Left lung (tissue), 10 donors: ENCODE measurements around the gene MAN2B2. TPM values are rescaled to one million over a fixed set of nuclear protein-coding genes. Genes with fewer than 3 reads are reported as not detected.
A peak's percentile ranks its signal among the peaks of the same experiment; 100 is the strongest.

Source experiments
- ATAC-seq: fragments of 200-7000 bp; cut with Tn5 transposase; one replicate; pipeline ENCODE4 v1.9.1; 2020; ENCODE audit warnings: moderate library complexity
- DNase-seq, 4 donors: peaks; one replicate each; pipeline ENCODE4 v3.0.0-alpha.2; 2013 to 2020
- H3K27ac ChIP-seq, 2 donors: fragments of 200-600 bp; sonication (generic) in 1 of 2; one replicate each; pipeline versions ENCODE4 v1.5.0 to v1.8.0; 2020 to 2021
- H3K27me3 ChIP-seq, 2 donors: fragments of 200-600 bp; sonication (generic) in 1 of 2; one replicate each; pipeline versions ENCODE4 v1.5.0 to v1.8.0; 2020 to 2021
- H3K36me3 ChIP-seq, 2 donors: fragments of 200-600 bp; sonication (generic) in 1 of 2; one replicate each; pipeline versions ENCODE4 v1.5.0 to v1.8.0; 2020 to 2021
- H3K4me1 ChIP-seq, 2 donors: fragments of 200-600 bp; one replicate each; pipeline ENCODE4 v1.8.0; 2021
- H3K4me3 ChIP-seq, 2 donors: fragments of 200-600 bp; sonication (generic) in 1 of 2; one replicate each; pipeline versions ENCODE4 v1.5.0 to v1.8.0; 2020 to 2021; ENCODE audit warnings: mild to moderate bottlenecking in 1 of 2
- H3K9me3 ChIP-seq, 2 donors: fragments of 200-600 bp; sonication (generic) in 1 of 2; one replicate each; pipeline versions ENCODE4 v1.5.0 to v1.8.0; 2020 to 2021
- CTCF ChIP-seq, 2 donors: fragments of 200-600 bp; sonication (generic) in 1 of 2; IDR thresholded peaks; one replicate each; pipeline versions ENCODE4 v1.5.0 to v1.8.0; 2021; ENCODE audit warnings: antibody characterized with exemption in 2 of 2
- intact Hi-C, 2 donors: fragments of 100-400 bp; cut with DNase I; formaldehyde crosslinking; loops; one replicate each; pipeline versions ENCODE4 v1.11.2 to v1.14.2; 2022
- polyA plus RNA-seq, 6 donors: library from polyadenylated mRNA; unstranded; fragments of 120-200 nt; gene quantifications; one replicate each; pipeline ENCODE4 v1.2.1, GENCODE V29; 2013; ENCODE audit not compliant: insufficient read length in 6 of 6
- total RNA-seq, 2 donors: library from RNA; stranded (reverse); fragmentation: NEBNext Ultra II Directional; extraction: Animal tissue kit (Norgen Biotek cat#: 25700); gene quantifications; one replicate each; pipeline ENCODE4 v1.2.1, GENCODE V29; 2021
- donor health status: DM: no; HTN: yes; CAD: no.
- donor health status: DM: no; HTN: no; CAD: no.

Gene MAN2B2
- total and polyA plus RNA-seq, 8 donors, result 14.2 to 38.3 (median 16.4) TPM

- no peak for TF ChIP-seq CTCF (IDR thresholded peaks at IDR 0.05)
- DNase-seq (peak in 1 of 4 donors; percentile 5), ATAC-seq (no peak)
- intact Hi-C loops, result no loop called here
- Histone ChIP-seq H3K27ac (no peak overlapping the region), H3K27me3 (peaks cover 7 to 33% of the 10 kb centered on the region in 2 donors), H3K36me3 (no peaks in the 10 kb centered on the region), H3K4me1 (peaks cover 0 to 10% of the 10 kb centered on the region in 2 donors), H3K9me3 (no peaks in the 10 kb centered on the region), H3K4me3 (no peak overlapping the region)
These were observed 80.9 kb downstream of the MAN2B2 start for GRCh38 chr4:6655924-6656323.

GRCh38 chr4:6657242-6658208 is 82.5 kb downstream of the MAN2B2 start:
- no peak overlapping the region for H3K27ac ChIP-seq
- H3K4me3 ChIP-seq, result no peak overlapping the region
- no peaks in the 10 kb centered on the region for H3K36me3 ChIP-seq
- no peak for ATAC-seq
- H3K27me3 ChIP-seq, result peaks cover 7 to 37% of the 10 kb centered on the region in 2 donors
- intact Hi-C loops, result no loop called here
- TF ChIP-seq CTCF (IDR thresholded peaks at IDR 0.05), result no peak
- peak in 2 of 4 donors; percentile 26 to 70 for DNase-seq
- H3K4me1 ChIP-seq, result peaks cover 0 to 10% of the 10 kb centered on the region in 2 donors
- H3K9me3 ChIP-seq, result no peaks in the 10 kb centered on the region

GRCh38 chr4:6658209-6658595 is 83.2 kb downstream of the MAN2B2 start:
- H3K27ac ChIP-seq, result no peak overlapping the region
- intact Hi-C loops, result no loop called here
- H3K4me3 ChIP-seq, result peak overlapping the region in 1 of 2 donors; percentile 30

GRCh38 chr4:6658597-6659075 is 83.6 kb downstream of the MAN2B2 start:
- Histone ChIP-seq H3K36me3 (no peaks in the 10 kb centered on the region), H3K4me3 (peak overlapping the region; percentile 10 to 30), H3K27ac (peak overlapping the region in 1 of 2 donors; percentile 34), H3K27me3 (peaks cover 10 to 48% of the 10 kb centered on the region in 2 donors), H3K9me3 (no peaks in the 10 kb centered on the region), H3K4me1 (peaks cover 0 to 11% of the 10 kb centered on the region in 2 donors)
- TF ChIP-seq CTCF (IDR thresholded peaks at IDR 0.05), result no peak
- DNase-seq (peak in 2 of 4 donors; percentile 46 to 87), ATAC-seq (peak; percentile 84)
- intact Hi-C loops, result no loop called here

More at GRCh38 chr4:6658209-6658595, 83.2 kb downstream of the MAN2B2 start:
- no peak for ATAC-seq
- no peaks in the 10 kb centered on the region for H3K36me3 ChIP-seq
- H3K27me3 ChIP-seq, result peaks cover 7 to 44% of the 10 kb centered on the region in 2 donors
- peak in 1 of 4 donors; percentile 13 for DNase-seq
- peaks cover 0 to 10% of the 10 kb centered on the region in 2 donors for H3K4me1 ChIP-seq
- H3K9me3 ChIP-seq, result no peaks in the 10 kb centered on the region
- TF ChIP-seq CTCF (IDR thresholded peaks at IDR 0.05), result no peak

GRCh38 chr4:6659897-6660296 is 84.9 kb downstream of the MAN2B2 start:
- intact Hi-C loops, result no loop called here
- Histone ChIP-seq H3K4me1 (peaks cover 9 to 24% of the 10 kb centered on the region in 2 donors), H3K4me3 (no peak overlapping the region), H3K9me3 (no peaks in the 10 kb centered on the region), H3K27me3 (peaks cover 20 to 61% of the 10 kb centered on the region in 2 donors), H3K27ac (no peak overlapping the region), H3K36me3 (no peaks in the 10 kb centered on the region)
- ATAC-seq (no peak), DNase-seq (no peak)
- TF ChIP-seq CTCF (IDR thresholded peaks at IDR 0.05), result no peak
